IPS DF 4.7 (cell line): ENCODE measurements around the gene DIRAS1.
"Not testable (repeated sequence)": the region's sequence is repeated elsewhere in the genome, so short reads cannot be mapped to it uniquely, and the experiment has no call there.

Source experiments
- DNase-seq: peaks from one replicate; pipeline ENCODE4 v3.0.0-alpha.2; 2013; ENCODE audit warnings: low spot score; ENCODE audit errors: extremely low read depth

The DIRAS1 gene

DNA sequence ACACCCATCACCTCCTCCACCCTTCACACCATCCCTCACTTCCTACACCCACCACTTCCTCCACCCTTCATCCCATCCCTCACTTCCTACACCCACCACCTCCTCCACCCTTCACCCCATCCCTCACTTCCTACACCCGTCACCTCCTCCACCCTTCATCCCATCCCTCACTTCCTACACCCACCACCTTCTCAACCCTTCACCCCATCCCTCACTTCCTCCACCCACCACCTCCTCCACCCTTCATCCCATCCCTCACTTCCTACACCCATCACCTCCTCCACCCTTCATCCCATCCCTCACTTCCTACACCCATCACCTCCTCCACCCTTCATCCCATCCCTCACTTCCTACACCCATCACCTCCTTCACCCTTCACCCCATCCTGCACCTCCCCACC, 7.1 kb downstream of the DIRAS1 start:
- DNase-seq: not testable (repeated sequence)

DNA sequence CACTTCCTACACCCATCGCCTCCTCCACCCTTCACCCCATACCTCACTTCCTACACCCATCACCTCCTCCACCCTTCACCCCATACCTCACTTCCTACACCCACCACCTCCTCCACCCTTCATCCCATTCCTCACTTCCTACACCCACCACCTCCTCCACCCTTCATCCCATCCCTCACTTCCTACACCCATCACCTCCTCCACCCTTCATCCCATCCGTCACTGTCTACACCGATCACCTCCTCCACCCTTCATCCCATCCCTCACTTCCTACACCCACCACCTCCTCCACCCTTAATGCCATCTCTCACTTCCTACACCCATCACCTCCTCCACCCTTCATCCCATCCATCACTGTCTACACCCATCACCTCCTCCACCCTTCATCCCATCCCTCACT, 8.0 kb downstream of the DIRAS1 start:
- not testable (repeated sequence) for DNase-seq

DNA sequence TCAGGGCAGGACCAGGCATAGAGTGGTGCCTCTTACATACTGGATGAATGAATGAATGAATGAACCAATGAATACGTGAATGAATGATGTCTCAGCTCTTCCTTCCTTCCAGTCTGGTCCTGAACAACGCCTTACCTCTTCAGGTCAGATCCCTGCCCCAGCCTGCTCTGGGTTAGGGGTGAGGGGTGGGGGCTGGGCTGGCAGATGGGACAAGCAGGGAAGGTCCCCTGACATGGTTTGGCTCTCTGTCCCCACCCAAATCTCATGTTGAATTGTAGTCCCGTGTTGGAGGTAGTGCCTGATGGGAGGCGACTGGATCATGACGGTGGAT, 9.3 kb downstream of the DIRAS1 start:
- no peak for DNase-seq

DNA sequence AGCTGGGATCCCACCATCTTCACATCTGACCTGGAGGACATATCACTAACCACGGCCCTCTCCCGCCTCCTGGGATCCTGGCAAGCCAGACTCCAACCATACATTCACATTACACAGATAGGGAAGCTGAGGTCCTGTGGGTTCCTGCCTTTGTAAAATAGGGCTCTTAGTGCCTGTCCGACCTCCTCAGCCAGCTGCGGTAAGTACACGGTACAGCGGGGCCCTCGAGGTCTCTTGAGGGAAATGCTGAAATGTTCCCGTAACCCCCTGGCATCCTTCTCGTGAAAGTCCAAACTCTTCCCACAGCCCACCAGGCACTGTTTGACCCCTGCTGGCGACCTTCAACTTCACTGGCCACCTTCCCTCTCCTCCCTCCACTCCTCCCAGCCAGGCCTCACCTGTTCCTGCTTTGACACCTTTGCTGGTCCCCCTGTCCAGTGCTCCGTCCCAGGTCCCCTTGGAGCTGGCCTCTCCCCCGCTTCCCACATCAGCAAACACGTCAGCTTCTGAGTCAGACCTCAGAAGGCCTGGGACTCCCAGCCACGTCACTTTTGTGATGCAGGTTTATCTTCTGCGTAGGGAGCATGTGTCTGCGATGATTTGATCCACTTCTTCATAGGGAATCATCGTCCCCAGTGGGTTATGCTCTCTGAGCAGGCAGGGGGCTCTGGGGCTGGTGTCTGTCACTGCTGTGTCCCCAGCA, 9.8 kb downstream of the DIRAS1 start:
- no peak for DNase-seq

DNA sequence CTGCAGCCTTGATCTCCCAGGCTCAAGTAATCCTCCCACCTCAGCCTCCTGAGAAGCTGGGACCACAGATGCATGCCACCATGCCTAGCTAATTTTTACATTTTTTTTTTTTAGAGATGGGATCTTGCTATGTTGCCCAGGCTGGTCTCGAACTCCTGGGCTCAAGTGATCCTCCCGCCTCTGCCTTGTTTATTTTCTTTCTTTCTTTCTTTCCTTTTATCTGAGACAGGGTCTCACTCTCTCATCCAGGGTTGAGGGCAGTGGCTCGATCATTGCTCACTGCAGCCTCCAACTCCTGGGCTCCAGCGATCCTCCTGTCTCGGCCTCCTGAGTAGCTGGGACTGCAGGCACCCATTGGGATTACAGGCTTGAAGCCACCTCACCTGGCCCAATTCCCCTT, 14.9 kb downstream of the DIRAS1 start:
- DNase-seq: no peak

DNA sequence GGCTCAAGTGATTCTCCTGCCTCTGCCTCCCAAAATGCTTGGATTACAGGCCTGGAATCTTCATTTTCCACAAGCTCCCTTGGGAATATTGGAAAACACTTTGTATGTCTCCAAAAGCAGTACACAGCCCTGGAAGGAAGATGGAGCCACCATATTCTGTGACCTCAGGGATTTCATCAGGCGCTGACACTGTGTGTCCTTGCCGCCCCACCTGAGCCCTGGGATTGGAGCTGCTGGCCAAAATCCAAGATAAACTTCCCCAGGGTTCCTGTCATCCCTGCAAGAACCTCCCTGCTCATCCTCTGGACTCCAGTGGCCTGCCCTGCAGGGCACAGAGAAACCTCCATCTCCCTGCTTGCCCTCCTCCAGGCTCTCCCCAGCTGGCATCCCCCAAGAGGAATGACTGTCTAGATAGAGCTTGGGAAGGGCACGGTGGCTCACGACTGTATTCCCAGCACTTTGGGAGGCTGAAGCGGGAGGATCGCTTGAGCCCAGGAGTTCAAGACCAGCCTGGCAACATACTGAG, 17.4 kb downstream of the DIRAS1 start:
- no peak for DNase-seq

DNA sequence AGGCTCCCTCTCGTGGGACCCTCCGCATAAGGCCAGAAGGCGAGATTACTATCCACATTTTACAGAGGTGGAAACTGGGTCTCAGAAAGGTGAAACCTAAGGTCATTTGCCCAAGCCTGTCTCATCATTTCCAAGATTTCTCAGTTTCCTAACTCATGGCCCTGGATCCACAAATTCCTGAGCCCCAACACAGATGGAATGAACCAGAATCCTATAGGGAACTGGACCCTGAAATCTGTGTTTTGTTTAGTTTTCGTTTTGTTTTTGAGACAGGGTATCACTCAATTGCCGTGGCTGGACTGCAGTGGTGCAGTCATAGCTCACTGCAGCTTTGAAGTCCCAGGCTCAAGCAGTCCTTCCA, 18.1 kb downstream of the DIRAS1 start:
- no peak for DNase-seq

DNA sequence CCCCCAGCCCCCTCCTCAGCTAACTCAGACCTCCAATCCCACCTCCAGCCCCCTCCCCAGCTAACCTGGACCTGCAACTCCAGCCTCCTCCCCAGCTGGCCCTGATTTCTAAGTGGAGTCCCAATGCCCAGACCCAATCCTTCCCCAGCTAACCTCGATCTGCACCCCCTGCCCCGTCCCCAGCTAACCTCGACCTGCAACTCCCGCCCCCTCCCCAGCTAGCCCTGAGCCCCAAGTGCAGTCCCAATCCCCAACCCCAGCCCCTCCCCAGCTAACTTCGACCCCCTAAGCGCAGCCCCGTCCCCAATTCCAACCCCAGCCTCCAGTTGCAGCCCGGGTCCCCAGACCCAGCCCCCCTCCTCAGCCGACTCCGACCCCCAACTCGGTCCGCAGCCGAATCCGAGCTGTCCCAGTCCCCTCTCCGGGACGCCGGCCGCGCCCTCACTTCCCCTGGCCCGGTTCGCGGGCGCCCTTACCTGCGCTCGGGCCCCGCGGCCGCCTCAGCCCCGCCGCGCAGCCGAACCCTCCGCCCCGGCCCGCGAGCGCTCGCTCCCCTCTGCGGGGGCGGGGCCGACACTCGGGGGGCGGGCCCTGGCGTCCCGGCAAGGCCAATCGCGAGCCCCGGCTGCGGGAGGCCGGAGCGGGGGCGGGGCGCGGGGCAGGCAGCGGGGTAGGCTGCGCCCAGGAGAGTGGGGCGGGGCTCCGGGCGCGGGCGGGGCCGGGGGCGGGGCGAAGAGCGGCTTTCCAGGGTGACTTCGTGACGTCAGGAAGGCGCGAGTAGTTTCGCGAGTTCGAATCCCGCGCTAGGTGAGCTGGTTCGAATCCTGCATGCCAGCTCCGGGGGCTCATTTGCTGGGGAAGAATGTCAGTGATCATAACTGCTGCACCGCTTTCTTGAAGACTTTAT, 18.7 kb downstream of the DIRAS1 start, which contains the start of gene GNG7:
GNG7 (minus strand) TSS at position 525 of the 907 bp plus-strand sequence. CDS start 182,006 bp downstream, outside the sequence.
- DNase-seq: no peak

DNA sequence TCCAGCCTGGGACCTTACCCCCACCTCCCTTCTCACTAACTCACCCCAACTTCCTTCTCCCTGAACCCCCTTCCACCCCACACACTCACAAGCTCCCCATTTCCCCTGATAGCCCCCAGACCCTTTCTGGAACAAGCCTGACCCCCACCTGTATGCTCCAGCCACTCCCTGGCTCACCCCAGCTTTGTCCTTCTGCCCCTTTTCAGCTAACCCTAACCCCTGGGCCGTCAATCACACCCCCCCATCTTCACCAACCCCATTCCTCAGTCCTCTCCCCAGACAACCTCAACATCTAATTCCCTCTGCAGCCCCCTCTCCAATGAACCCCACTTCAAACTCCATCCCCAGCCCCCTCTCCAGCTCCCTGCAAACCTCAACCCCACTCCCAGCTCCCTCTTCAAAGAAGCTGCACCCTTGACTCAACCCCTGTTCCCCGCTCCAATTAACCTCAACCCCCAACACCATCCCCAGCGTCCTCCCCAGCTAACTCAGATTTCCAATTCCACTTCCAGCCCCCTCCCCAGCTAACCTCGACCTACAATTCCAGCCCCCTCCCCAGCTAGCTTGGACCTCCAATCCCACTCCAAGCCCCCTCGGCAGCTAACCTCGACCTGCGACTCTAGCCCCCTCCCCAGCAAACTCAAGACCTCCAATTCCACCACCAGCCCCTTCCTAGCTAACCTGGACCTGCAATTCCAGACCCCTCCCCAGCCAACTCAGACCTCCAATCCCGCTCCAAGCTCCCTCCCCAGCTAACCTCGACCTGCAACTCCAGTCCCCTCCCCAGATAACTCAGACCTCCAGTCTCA, 19.6 kb downstream of the DIRAS1 start:
- no peak for DNase-seq

DNA sequence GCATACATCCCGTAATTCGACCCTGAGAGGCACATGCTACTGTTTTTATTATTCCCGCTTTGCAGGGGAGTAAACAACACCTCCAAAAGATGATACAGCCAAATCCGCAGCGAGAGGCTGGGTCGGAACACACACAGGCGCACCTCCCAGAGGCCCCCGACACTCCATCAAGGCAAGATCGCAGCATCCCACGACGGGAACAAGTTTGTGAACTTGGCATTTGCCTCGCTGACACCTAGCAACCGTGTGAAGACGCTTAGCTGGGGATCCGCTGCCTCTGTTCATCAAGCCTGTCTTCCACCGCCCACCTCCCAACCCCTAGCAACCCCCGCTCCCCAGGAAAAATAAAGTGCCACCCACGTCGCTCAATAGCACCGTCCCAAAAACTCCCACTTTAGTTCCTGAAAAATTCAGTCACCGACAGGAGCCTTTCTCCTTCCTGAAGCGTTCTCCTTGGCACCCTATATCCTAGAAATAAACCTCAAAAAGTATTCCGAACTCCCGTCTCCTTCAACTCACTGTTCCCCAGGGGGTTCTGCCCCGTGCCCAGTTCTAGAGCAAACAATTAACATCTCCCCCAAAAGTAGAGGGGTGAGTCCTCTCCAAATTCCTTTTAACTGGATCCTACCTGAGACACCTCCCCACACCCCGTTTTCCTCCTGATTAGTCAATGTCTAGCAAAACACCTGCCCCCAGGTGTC, 20.4 kb downstream of the DIRAS1 start:
- no peak for DNase-seq

DNA sequence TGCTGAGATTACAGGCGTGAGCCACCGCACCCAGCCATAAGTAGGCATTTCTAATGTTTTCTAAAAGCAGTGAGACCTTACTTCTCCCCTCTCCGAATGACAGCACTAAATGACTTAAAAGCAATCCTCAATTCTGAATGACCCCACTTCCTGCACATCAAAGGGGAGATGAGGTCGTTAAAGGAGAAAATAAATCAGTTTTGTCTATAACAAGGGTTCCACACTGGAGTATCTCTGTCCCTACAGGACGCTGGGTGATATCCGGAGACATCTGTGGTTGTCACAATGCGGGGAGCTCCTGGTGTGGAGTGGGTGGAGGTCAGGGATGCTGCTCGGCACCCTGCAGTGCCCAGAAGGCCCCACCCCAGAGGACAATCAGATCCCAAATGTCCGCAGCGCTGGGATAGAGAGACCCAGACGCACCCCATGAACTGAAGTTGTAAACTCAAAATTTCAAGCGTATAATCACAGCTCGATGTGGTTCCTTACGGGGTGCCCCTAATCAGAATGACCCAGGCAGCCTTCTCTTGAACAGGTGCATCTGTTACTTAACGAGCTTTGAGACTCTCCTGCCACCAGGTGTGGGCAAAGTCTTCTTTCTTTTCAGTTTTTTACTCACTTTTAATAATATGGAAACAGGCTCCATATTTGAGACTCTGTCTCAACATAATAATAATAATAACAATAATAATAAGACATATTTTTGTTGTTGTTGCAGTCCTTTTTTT, 21.6 kb downstream of the DIRAS1 start:
- DNase-seq: no peak

DNA sequence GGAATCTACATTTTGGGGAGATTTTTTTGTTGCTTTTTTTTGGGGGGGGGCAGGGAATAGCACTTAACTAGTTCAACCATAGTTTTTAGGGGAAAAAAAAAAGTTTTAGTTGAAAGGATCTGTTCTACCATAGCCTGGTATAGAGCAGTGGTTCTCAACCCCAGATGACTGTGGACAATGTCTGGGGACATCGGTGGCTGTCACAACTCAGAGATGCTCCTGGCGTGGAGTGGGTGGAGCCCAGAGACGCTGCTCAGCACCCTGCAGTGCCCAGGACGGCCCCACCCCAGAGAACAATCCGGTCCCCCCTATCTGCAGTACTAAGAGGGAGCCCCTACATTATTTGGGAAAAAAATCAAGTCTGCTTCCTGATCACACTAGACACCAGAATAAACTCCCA, 27.0 kb downstream of the DIRAS1 start:
- DNase-seq: no peak

DNA sequence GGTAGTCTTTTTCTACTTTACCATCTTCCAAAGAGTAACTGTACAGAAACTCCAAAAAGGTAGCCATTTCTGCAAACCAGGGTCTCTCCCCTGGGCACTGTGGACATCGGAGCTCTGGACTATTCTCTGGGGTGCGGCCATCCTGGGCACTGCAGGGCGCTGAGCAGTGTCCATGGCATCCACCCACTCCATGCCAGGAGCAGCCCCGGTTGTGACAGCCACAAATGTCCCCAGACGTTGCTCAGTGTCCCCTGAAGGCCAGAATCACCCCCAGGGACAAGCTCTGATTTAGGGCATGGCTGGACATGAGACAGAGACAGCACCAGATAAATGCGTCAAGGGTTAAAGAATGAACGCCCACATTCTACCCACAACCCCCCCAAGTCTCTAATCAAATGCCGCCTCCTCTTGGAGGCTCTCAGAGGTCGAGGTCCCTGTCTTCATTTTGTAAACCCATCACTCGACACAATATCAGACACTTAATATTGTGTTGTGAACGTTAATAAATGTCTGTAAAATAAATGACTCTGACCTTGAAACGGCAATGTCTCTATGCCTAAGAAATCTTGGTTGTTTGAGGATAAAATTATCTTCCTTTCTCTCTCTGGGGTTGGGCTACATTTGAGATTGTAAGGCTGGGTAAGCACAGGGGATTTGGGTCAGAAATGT, 27.5 kb downstream of the DIRAS1 start:
- no peak for DNase-seq

DNA sequence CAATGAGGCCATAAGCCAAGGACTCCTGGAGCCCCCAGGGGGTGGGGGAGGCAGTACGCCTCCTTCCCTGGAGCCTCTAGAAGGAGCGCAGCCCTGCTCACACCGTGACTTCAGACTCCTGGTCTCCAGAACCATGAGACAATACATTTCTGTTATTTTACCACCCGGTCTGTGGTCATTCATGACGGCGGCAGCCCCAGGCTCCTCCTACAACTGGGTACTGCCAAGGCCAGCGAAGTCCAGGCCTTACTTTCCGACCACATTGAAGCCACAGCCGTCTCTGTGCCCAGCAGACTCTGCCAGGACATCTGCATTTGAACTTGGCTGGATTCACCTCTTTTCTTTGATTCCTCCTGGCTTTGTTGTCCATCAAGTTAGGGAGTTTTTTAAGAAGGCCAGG, 29.2 kb downstream of the DIRAS1 start:
- DNase-seq: no peak

DNA sequence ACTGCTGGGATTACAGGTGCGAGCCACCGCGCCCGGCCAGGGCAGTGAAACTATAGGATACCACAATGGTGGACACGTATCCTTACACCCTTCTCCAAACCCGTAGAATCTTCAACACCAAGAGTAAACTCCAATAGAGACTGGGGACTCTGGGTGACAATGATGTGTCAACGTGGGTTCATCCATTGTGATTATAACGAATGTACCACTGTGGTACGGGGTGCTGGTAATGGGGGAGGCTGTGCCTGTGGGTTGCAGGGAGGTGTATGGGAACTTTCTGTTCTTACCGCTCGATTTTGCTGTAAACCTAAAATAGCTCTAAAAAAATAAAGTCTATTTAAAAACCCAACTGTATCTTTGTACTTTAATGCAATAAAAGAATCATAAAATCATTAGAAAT, 30.3 kb downstream of the DIRAS1 start:
- DNase-seq: no peak

DNA sequence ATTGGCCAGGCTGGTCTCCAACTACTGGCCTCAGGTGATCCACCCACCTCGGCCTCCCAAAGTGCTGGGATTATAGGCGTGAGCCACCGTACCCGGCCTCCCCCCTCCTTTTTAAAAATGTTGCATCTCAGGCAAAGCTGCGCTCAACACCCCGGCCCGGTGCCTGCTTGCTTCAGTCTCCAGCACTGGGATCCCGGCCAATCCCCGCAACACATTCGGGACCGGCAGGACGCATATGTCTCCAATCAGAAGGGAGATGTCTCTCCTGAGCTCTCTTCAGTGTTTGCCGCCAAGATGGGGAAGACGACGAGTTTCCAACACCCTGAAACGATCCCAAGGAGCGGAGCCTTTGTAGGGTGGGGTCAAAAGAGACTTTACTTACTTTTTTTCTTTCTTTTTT, 34.8 kb downstream of the DIRAS1 start:
- DNase-seq: no peak

DNA sequence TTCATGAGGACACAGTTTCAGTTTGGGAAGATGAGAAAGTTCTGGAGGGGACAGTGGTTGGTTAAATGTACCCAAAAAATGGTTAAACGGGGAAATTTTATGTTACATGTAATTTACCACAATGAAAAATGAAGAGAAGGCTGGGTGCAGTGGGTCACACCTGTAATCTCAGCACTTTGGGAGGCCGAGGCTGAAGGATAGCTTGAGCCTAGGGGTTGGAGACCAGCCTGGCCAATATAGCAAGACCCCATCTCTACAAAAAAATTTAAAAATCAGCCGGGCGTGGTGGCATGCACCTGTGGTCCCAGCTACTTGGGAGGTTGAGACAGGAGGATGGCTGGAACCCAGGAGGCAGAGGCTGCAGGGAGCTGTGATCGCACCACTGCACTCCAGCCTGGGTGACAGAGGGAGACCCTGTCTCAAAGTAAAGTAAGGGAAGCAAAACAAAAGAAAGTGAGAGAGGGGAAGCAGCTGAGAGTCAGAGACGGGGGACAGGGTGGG, 35.9 kb downstream of the DIRAS1 start:
- no peak for DNase-seq

DNA sequence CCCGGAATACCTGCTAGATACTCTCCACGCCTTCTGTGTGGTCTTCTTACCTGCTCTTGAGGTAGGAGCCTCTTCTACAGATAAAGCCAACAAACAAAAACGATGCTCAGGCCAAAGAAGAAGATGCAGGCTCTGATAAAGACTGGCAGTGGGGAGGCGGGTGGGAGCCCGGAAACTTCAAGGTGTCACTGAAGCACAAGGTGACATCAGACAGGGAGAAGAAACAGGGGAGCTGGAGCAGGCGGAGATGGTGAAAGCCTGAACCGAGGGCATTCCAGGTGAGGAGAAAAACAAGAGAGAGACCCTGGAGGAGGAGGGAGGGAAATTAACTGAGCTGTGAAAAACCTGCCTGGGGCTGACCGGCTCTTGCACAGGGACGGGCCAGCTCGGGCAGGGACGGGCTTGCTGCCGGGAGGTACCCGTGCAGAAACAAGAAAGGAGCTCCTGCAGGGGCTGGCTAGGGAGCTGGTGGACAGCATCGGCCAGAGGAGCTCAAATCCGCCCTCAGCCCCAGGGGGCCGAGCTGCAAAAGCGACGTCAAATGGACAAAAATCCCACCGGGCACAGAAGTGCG, 37.7 kb downstream of the DIRAS1 start:
- DNase-seq: no peak

DNA sequence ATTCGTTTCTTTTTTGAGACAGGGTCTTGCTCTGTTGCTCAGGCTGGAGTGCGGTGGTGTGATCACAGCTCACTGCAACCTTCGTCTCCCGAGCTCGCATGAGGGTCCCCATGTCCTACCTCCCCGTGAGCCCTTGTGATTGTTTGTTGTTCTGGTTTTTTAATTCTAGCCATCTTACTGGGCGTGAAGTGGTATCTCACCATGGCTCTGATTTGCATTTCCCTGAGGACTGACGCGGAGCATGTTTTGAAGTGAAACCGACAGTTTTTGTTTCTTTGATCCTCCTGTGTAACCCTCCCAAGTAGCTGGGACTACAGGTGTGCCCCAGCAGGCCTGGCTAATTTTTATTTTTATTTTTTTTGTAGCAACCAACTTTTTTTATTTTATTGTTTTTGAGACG, 40.4 kb downstream of the DIRAS1 start:
- no peak for DNase-seq
